ENCODE results near the gene AFAP1.
"Not testable (repeated sequence)": the region's sequence is repeated elsewhere in the genome, so short reads cannot be mapped to it uniquely, and the experiment has no call there.

The AFAP1 gene

GRCh38 chr4:7926822-7927221 lies 12.8 kb downstream of the AFAP1 start:
- no peak for DNase-seq
- in situ Hi-C loops (cut with MboI; ENCODE audit: low pct_unique_long_range_greater_than_20kb, low sequenced_read_pairs) = no loop called here

GRCh38 chr4:7924570-7924969 lies 15.1 kb downstream of the AFAP1 start:
- no peak for DNase-seq
- in situ Hi-C loops (cut with MboI; ENCODE audit: low pct_unique_long_range_greater_than_20kb, low sequenced_read_pairs) = no loop called here

- in situ Hi-C loops (cut with MboI; ENCODE audit: low pct_unique_long_range_greater_than_20kb, low sequenced_read_pairs) = no loop called here
- no peak for DNase-seq
Measured at GRCh38 chr4:7924163-7924562, 15.5 kb downstream of the AFAP1 start.

- no peak for DNase-seq
- in situ Hi-C loops (cut with MboI; ENCODE audit: low pct_unique_long_range_greater_than_20kb, low sequenced_read_pairs) = no loop called here
Measured at GRCh38 chr4:7922466-7922865, 17.2 kb downstream of the AFAP1 start.

- in situ Hi-C loops (cut with MboI; ENCODE audit: low pct_unique_long_range_greater_than_20kb, low sequenced_read_pairs) = no loop called here
Measured at GRCh38 chr4:7918981-7919380, 20.7 kb downstream of the AFAP1 start.

GRCh38 chr4:7918187-7918586 lies 21.5 kb downstream of the AFAP1 start:
- in situ Hi-C loops (cut with MboI; ENCODE audit: low pct_unique_long_range_greater_than_20kb, low sequenced_read_pairs); DNase-seq: not testable (repeated sequence)

More at GRCh38 chr4:7918981-7919380, 20.7 kb downstream of the AFAP1 start:
- DNase-seq = no peak

GRCh38 chr4:7917669-7918068 lies 22.0 kb downstream of the AFAP1 start:
- in situ Hi-C loops (cut with MboI; ENCODE audit: low pct_unique_long_range_greater_than_20kb, low sequenced_read_pairs) = no loop called here

GRCh38 chr4:7915875-7916242 lies 23.8 kb downstream of the AFAP1 start:
- DNase-seq = no peak
- in situ Hi-C loops (cut with MboI; ENCODE audit: low pct_unique_long_range_greater_than_20kb, low sequenced_read_pairs) = no loop called here

More at GRCh38 chr4:7917669-7918068, 22.0 kb downstream of the AFAP1 start:
- DNase-seq = no peak

- DNase-seq = no peak
- in situ Hi-C loops (cut with MboI; ENCODE audit: low pct_unique_long_range_greater_than_20kb, low sequenced_read_pairs) = no loop called here
Measured at GRCh38 chr4:7912826-7913225, 26.8 kb downstream of the AFAP1 start.

- DNase-seq = no peak
Measured at GRCh38 chr4:7910952-7911578, 28.6 kb downstream of the AFAP1 start.

GRCh38 chr4:7910263-7910896 lies 29.3 kb downstream of the AFAP1 start:
- in situ Hi-C loops (cut with MboI; ENCODE audit: low pct_unique_long_range_greater_than_20kb, low sequenced_read_pairs) = no loop called here
- DNase-seq = no peak

More at GRCh38 chr4:7910952-7911578, 28.6 kb downstream of the AFAP1 start:
- in situ Hi-C loops (cut with MboI; ENCODE audit: low pct_unique_long_range_greater_than_20kb, low sequenced_read_pairs) = no loop called here

- DNase-seq = no peak
- in situ Hi-C loops (cut with MboI; ENCODE audit: low pct_unique_long_range_greater_than_20kb, low sequenced_read_pairs) = no loop called here
Measured at GRCh38 chr4:7909463-7910262, 30.0 kb downstream of the AFAP1 start.

- DNase-seq = no peak
- in situ Hi-C loops (cut with MboI; ENCODE audit: low pct_unique_long_range_greater_than_20kb, low sequenced_read_pairs) = no loop called here
Measured at GRCh38 chr4:7908668-7909067, 31.0 kb downstream of the AFAP1 start.

GRCh38 chr4:7907142-7907541 lies 32.5 kb downstream of the AFAP1 start:
- in situ Hi-C loops (cut with MboI; ENCODE audit: low pct_unique_long_range_greater_than_20kb, low sequenced_read_pairs) = no loop called here
- DNase-seq = no peak

GRCh38 chr4:7906171-7906701 lies 33.4 kb downstream of the AFAP1 start:
- DNase-seq = no peak
- in situ Hi-C loops (cut with MboI; ENCODE audit: low pct_unique_long_range_greater_than_20kb, low sequenced_read_pairs) = no loop called here

GRCh38 chr4:7904952-7905915 lies 34.4 kb downstream of the AFAP1 start:
- DNase-seq = no peak

GRCh38 chr4:7903791-7904516 lies 35.7 kb downstream of the AFAP1 start:
- DNase-seq = no peak
- in situ Hi-C loops (cut with MboI; ENCODE audit: low pct_unique_long_range_greater_than_20kb, low sequenced_read_pairs) = no loop called here

More at GRCh38 chr4:7904952-7905915, 34.4 kb downstream of the AFAP1 start:
- in situ Hi-C loops (cut with MboI; ENCODE audit: low pct_unique_long_range_greater_than_20kb, low sequenced_read_pairs) = no loop called here

GRCh38 chr4:7902826-7903225 lies 36.8 kb downstream of the AFAP1 start:
- in situ Hi-C loops (cut with MboI; ENCODE audit: low pct_unique_long_range_greater_than_20kb, low sequenced_read_pairs) = no loop called here
- no peak for DNase-seq

All from KBM-7 (cell line).